Embryonic facial prominence (tissue), 1 donor: Measurements from ENCODE around the gene PPP3CA.

ENCODE experiments used
- DNase-seq: peaks from one replicate; pipeline ENCODE4 v3.0.0-alpha.2; 2016; ENCODE audit errors: extremely low spot score

Gene PPP3CA

GRCh38 chr4:101331017-101331416 lies 16.3 kb downstream of the PPP3CA start:
- DNase-seq: no peak

GRCh38 chr4:101329592-101329991 lies 17.7 kb downstream of the PPP3CA start:
- DNase-seq: no peak

- DNase-seq: no peak
Observed at GRCh38 chr4:101328063-101328602, 19.2 kb downstream of the PPP3CA start.

GRCh38 chr4:101326576-101326975 lies 20.8 kb downstream of the PPP3CA start:
- DNase-seq: no peak

GRCh38 chr4:101322743-101323142 lies 24.6 kb downstream of the PPP3CA start:
- DNase-seq: no peak

GRCh38 chr4:101321481-101322042 lies 25.8 kb downstream of the PPP3CA start:
- DNase-seq: no peak

GRCh38 chr4:101315786-101316185 lies 31.5 kb downstream of the PPP3CA start:
- DNase-seq: no peak

- no peak for DNase-seq
Observed at GRCh38 chr4:101315041-101315440, 32.3 kb downstream of the PPP3CA start.

- no peak for DNase-seq
Observed at GRCh38 chr4:101309925-101310324, 37.4 kb downstream of the PPP3CA start.

- DNase-seq: no peak
Observed at GRCh38 chr4:101307899-101308298, 39.4 kb downstream of the PPP3CA start.

- DNase-seq: no peak
Observed at GRCh38 chr4:101306764-101307615, 40.3 kb downstream of the PPP3CA start.

- no peak for DNase-seq
Observed at GRCh38 chr4:101306225-101306624, 41.1 kb downstream of the PPP3CA start.

GRCh38 chr4:101304916-101305315 lies 42.4 kb downstream of the PPP3CA start:
- no peak for DNase-seq

GRCh38 chr4:101299899-101300540 lies 47.3 kb downstream of the PPP3CA start:
- DNase-seq: no peak

GRCh38 chr4:101299021-101299420 lies 48.3 kb downstream of the PPP3CA start:
- DNase-seq: no peak

- no peak for DNase-seq
Observed at GRCh38 chr4:101295691-101296090, 51.6 kb downstream of the PPP3CA start.

- no peak for DNase-seq
Observed at GRCh38 chr4:101294597-101294996, 52.7 kb downstream of the PPP3CA start.

- DNase-seq: no peak
Observed at GRCh38 chr4:101292901-101293300, 54.4 kb downstream of the PPP3CA start.

- no peak for DNase-seq
Observed at GRCh38 chr4:101292214-101292613, 55.1 kb downstream of the PPP3CA start.

GRCh38 chr4:101291198-101291597 lies 56.1 kb downstream of the PPP3CA start:
- no peak for DNase-seq

- DNase-seq: no peak
Observed at GRCh38 chr4:101290654-101291053, 56.7 kb downstream of the PPP3CA start.

GRCh38 chr4:101289306-101289705 lies 58.0 kb downstream of the PPP3CA start:
- no peak for DNase-seq
